Activated T-cell treated with anti-CD3 and anti-CD28 coated beads, Interleukin-2, amount 50 U/mL, for 4 hours (primary cell): ENCODE data around the gene RAB8A. TPM values are rescaled to one million over a fixed set of nuclear protein-coding genes. Genes with fewer than 3 reads are reported as not detected.
"Not testable (repeated sequence)": the region's sequence is repeated elsewhere in the genome, so short reads cannot be mapped to it uniquely, and the experiment has no call there.

ENCODE experiments used
- ATAC-seq, 2 donors: fragments of 200-7000 bp; cut with Tn5 transposase; one replicate each; pipeline ENCODE4 v1.10.0; 2021
- DNase-seq: peaks from one replicate; pipeline ENCODE4 v3.0.0-alpha.2; 2020
- H3K27me3 Mint-ChIP-seq: one replicate; pipeline ENCODE4 v1.8.0; 2021; ENCODE audit warnings: low read depth, mixed read lengths
- H3K36me3 Mint-ChIP-seq: one replicate; pipeline ENCODE4 v1.8.0; 2022; ENCODE audit warnings: mixed read lengths; ENCODE audit not compliant: insufficient read depth
- H3K4me1 Mint-ChIP-seq: one replicate; pipeline ENCODE4 v1.8.0; 2021; ENCODE audit warnings: low read depth, mixed read lengths
- H3K4me3 Mint-ChIP-seq: one replicate; pipeline ENCODE4 v1.8.0; 2021; ENCODE audit warnings: mild to moderate bottlenecking, moderate library complexity, mixed read lengths
- H3K9me3 Mint-ChIP-seq: one replicate; pipeline ENCODE4 v1.8.0; 2021; ENCODE audit warnings: mixed read lengths
- total RNA-seq, 3 donors: library from RNA; stranded (reverse); gene quantifications; one replicate each; pipeline ENCODE4 v1.2.1, GENCODE V29; 2021

The RAB8A gene
- total RNA-seq, 3 donors from 2014 or later = 140 to 167 (median 153) TPM

DNA sequence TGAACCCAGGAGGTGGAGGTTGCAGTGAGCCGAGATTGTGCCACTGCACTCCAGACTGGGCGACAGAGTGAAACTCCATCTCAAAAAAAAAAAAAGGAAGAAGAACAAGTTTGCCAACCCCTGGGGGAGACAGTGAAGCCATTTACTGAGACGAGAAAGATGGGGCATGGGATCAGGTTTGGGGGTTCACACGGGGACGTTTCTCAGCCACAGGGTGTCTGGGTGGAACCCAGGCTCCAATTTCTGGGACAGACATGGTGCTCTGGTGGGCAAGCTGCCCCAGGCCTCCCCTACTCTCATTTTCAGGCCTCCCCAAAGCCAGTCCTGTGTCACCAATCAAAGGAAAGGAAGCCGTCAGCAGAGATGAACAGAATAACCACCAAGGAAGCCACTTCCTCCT lies 45.2 kb downstream of the RAB8A start:
- peaks cover 34% of the 10 kb centered on the region for H3K36me3 Mint-ChIP-seq
- DNase-seq = no peak
- no peaks in the 10 kb centered on the region for H3K27me3 Mint-ChIP-seq
- H3K4me3 Mint-ChIP-seq = no peak overlapping the region
- ATAC-seq = no peak
- H3K4me1 Mint-ChIP-seq = peaks cover 17% of the 10 kb centered on the region
- H3K9me3 Mint-ChIP-seq = no peaks in the 10 kb centered on the region

DNA sequence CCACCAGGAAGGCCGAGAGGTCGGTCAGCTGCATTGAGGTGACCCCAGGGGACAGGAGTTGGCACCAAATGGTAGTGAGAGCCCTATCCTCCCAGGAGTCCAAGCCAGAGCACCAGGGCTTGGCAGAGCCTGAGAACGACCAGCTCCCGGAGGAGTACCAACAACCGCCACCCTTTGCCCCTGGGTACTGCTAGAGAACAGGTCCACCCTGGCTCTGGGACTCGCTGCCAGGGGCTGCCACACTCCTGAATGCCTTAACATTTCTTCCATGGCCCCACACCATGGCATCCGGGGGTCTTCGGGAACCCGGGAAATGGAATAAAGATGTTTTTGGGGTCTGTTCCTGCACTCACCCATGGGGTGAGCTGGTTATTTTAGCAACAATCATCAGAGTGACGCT lies 45.9 kb downstream of the RAB8A start:
- peaks cover 17% of the 10 kb centered on the region for H3K4me1 Mint-ChIP-seq
- no peaks in the 10 kb centered on the region for H3K9me3 Mint-ChIP-seq
- DNase-seq (no peak), ATAC-seq (no peak)
- no peak overlapping the region for H3K4me3 Mint-ChIP-seq
- H3K27me3 Mint-ChIP-seq = no peaks in the 10 kb centered on the region
- H3K36me3 Mint-ChIP-seq = peaks cover 34% of the 10 kb centered on the region

DNA sequence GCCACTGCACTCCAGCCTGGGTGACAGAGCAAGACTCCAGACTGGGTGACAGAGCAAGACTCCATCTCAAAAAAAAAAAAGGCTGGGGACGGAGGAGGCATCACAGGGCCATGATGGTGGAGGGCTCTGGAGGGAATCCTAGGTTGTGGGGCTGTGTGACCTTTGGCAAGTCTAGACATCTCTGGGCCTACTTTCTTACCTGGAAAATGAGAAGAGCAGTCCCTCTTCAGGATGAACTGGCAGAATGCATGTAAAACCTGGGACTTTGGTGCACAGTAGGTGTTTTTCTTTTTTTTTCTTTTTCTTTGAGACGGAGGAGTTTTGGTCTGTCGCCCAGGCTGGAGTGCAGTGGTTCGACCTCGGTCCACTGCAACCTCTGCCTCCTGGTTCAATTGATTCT lies 48.0 kb downstream of the RAB8A start:
- Mint-ChIP-seq H3K9me3 (no peaks in the 10 kb centered on the region), H3K4me1 (peaks cover 15% of the 10 kb centered on the region), H3K4me3 (no peak overlapping the region), H3K36me3 (peaks cover 22% of the 10 kb centered on the region), H3K27me3 (no peaks in the 10 kb centered on the region)
- DNase-seq (no peak), ATAC-seq (no peak)

DNA sequence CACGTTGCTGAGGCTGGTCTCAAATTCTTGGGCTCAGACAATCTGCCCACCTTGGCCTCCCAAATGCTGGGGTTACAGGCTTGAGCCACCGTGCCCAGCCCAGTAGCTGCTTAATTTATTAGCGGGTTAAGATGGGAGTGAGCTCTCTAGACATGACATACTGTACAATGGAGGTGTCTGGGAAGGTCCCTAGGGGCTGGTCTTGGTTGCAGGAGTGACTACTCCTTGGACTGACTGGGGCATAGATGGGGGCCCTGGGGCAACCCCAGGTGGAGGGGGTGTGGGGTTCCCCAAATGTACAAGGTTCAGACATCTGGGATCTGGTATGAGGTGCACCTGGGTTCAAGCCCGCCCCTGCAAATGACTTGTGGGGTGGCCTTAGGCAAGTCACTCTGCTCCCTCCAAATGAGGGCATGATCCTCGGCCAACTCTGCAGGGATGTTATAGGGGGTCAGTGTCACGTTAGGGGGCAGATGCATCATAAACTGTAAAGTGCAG lies 48.8 kb downstream of the RAB8A start:
- no peak for DNase-seq
- no peaks in the 10 kb centered on the region for H3K9me3 Mint-ChIP-seq
- peaks cover 15% of the 10 kb centered on the region for H3K36me3 Mint-ChIP-seq
- peak in 1 of 2 donors; percentile 39 for ATAC-seq
- peaks cover 10% of the 10 kb centered on the region for H3K4me1 Mint-ChIP-seq
- no peak overlapping the region for H3K4me3 Mint-ChIP-seq
- H3K27me3 Mint-ChIP-seq = no peaks in the 10 kb centered on the region

GRCh38 chr19:16160943-16161560 lies 49.4 kb downstream of the RAB8A start:
- Mint-ChIP-seq H3K36me3 (peaks cover 15% of the 10 kb centered on the region), H3K27me3 (no peaks in the 10 kb centered on the region), H3K4me1 (peaks cover 10% of the 10 kb centered on the region), H3K9me3 (no peaks in the 10 kb centered on the region), H3K4me3 (no peak overlapping the region)
- ATAC-seq = peak; percentile 87 to 89
- no peak for DNase-seq

DNA sequence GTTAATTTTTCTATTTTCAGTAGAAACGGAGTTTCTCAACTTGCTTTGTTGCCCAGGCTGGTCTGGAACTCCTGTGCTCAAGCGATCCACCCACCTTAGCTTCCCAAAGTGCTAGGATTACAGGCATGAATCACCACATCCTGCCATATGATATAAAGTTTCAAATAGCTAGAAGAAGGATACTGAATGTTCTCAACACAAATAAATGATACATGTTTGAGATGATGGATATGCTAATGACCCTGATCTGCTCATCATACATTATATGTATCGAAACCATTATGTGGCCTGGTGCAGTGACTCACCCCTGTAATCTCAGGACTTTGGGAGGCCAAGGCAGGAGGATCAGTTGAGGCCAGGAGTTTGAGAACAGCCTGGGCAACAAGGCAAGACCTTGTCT lies 50.2 kb downstream of the RAB8A start:
- no peak for ATAC-seq

DNA sequence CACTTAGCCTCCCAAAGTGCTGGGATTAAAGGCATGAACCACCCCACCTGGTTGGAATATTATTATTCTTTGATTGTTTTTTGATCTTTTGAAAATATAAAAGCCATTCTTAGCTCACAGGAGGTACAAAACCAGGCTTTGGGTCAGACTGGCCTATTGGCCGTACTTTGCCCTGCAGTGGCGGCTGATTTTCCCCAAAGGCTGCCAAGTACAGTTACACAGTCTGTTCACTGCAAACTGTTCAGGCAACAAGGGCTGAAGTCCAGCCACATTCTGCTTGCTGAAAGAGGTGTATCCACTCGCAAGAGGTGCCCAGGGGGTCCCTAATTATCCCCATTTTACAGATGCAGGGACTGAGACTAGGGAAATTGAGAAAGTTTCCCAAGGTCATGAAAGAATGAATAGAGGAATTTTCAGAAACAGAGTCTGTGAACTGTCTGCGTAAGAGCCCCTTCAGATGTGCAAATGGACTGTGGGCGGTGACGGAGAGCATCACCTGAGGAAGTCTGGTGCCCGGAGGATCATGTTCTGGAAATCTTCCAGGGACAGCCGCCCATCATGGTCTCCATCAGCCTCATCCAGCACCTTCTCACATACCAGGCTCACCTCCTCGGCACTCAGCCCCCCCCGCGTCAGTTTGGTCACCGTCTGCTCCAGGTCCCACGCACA lies 52.7 kb downstream of the RAB8A start:
- ATAC-seq (no peak), DNase-seq (no peak)
- H3K4me3 Mint-ChIP-seq = no peak overlapping the region
- H3K27me3 Mint-ChIP-seq = no peaks in the 10 kb centered on the region
- H3K36me3 Mint-ChIP-seq = no peaks in the 10 kb centered on the region
- H3K9me3 Mint-ChIP-seq = no peaks in the 10 kb centered on the region
- peaks cover 14% of the 10 kb centered on the region for H3K4me1 Mint-ChIP-seq

More for the DNA sequence above, 50.2 kb downstream of the RAB8A start:
- Mint-ChIP-seq H3K4me3 (no peak overlapping the region), H3K4me1 (peaks cover 10% of the 10 kb centered on the region), H3K27me3 (no peaks in the 10 kb centered on the region), H3K36me3 (peaks cover 9% of the 10 kb centered on the region), H3K9me3 (no peaks in the 10 kb centered on the region)
- no peak for DNase-seq

- no peak for ATAC-seq
Observed at GRCh38 chr19:16166417-16166816, 54.7 kb downstream of the RAB8A start.

DNA sequence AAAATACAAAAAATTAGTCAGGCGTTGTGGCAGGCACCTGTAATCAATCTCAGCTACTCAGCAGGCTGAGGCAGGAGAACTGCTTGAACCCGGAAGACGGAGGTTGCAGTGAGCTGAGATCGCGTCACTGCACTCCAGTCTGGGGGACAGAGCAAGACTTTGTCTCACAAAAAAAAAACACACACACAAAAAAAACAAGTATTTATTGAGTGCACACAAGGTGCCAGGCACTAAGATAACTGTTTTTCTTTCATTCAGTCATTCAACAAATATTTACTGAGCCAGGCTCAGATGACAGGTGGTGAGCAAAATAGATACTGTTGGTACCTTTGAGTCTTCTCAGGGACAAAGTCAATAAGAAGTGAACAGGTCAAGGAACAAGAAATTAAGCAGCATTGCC lies 55.4 kb downstream of the RAB8A start:
- H3K4me1 Mint-ChIP-seq = peaks cover 4% of the 10 kb centered on the region
- no peaks in the 10 kb centered on the region for H3K9me3 Mint-ChIP-seq
- no peaks in the 10 kb centered on the region for H3K27me3 Mint-ChIP-seq
- no peak for DNase-seq
- no peak overlapping the region for H3K4me3 Mint-ChIP-seq
- no peaks in the 10 kb centered on the region for H3K36me3 Mint-ChIP-seq
- ATAC-seq = no peak

More at GRCh38 chr19:16166417-16166816, 54.7 kb downstream of the RAB8A start:
- Mint-ChIP-seq H3K36me3 (no peaks in the 10 kb centered on the region), H3K27me3 (no peaks in the 10 kb centered on the region), H3K9me3 (no peaks in the 10 kb centered on the region), H3K4me1 (peaks cover 4% of the 10 kb centered on the region), H3K4me3 (no peak overlapping the region)
- no peak for DNase-seq

DNA sequence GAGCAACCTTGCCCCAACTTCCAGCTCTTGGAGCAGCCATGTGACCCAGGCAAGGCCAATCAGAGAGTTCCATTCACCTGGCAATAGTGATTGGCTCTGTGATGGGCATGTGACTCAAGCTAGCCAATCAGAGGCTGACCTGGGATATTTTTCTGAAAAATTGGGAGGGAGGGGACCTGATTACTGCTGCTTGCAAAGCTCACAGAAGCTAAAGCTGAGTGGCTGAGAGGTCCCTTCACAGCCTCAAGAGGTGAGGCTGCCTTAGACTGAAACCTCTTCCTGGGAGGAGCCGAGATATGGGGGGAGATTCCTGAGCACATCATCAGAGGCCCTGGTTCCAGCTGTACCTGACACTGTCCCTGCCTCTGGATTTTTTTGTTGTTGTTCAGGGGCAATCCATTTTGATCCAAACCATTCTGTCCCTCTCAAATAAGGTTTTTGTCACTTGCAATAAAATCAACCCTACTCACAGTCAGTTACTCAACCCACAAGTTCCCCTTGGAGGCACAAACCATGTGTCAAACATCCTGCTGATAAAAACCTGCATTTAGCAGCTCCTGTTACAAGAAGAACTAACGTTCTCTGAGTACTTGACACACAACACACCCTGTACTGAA lies 56.9 kb downstream of the RAB8A start:
- DNase-seq (no peak), ATAC-seq (peak in 1 of 2 donors; percentile 21)
- H3K4me3 Mint-ChIP-seq = no peak overlapping the region
- H3K4me1 Mint-ChIP-seq = peaks cover 4% of the 10 kb centered on the region
- no peaks in the 10 kb centered on the region for H3K36me3 Mint-ChIP-seq
- no peaks in the 10 kb centered on the region for H3K9me3 Mint-ChIP-seq
- H3K27me3 Mint-ChIP-seq = no peaks in the 10 kb centered on the region

GRCh38 chr19:16170134-16170533 lies 58.4 kb downstream of the RAB8A start:
- H3K27me3 Mint-ChIP-seq = no peaks in the 10 kb centered on the region
- H3K4me1 Mint-ChIP-seq = peaks cover 4% of the 10 kb centered on the region
- ATAC-seq = no peak

GRCh38 chr19:16175954-16176353 lies 64.3 kb downstream of the RAB8A start:
- DNase-seq = no peak
- Mint-ChIP-seq H3K4me3 (no peak overlapping the region), H3K27me3 (no peaks in the 10 kb centered on the region), H3K9me3 (no peaks in the 10 kb centered on the region), H3K4me1 (no peaks in the 10 kb centered on the region), H3K36me3 (no peaks in the 10 kb centered on the region)
- ATAC-seq = no peak

More at GRCh38 chr19:16170134-16170533, 58.4 kb downstream of the RAB8A start:
- DNase-seq = no peak
- Mint-ChIP-seq H3K36me3 (no peaks in the 10 kb centered on the region), H3K4me3 (no peak overlapping the region), H3K9me3 (no peaks in the 10 kb centered on the region)

- H3K27me3 Mint-ChIP-seq, DNase-seq, H3K4me1 Mint-ChIP-seq, ATAC-seq, H3K4me3 Mint-ChIP-seq, H3K9me3 Mint-ChIP-seq, H3K36me3 Mint-ChIP-seq: not testable (repeated sequence)
Observed at GRCh38 chr19:16178866-16179265, 67.2 kb downstream of the RAB8A start.

- peaks cover 6% of the 10 kb centered on the region for H3K4me1 Mint-ChIP-seq
- peaks cover 3% of the 10 kb centered on the region for H3K36me3 Mint-ChIP-seq
- H3K9me3 Mint-ChIP-seq = no peaks in the 10 kb centered on the region
- H3K27me3 Mint-ChIP-seq = no peaks in the 10 kb centered on the region
- DNase-seq (no peak), ATAC-seq (no peak)
- no peak overlapping the region for H3K4me3 Mint-ChIP-seq
Observed at GRCh38 chr19:16180611-16181010, 68.9 kb downstream of the RAB8A start.
